ENCODE measurements around the gene FRMD4A. TPM values are rescaled to one million over a fixed set of nuclear protein-coding genes. Genes with fewer than 3 reads are reported as not detected.
"Not testable (repeated sequence)": the region's sequence is repeated elsewhere in the genome, so short reads cannot be mapped to it uniquely, and the experiment has no call there.

The FRMD4A gene
- polyA plus RNA-seq, 1 of the 3 experiments (the other 2 are of a cell fraction), result 37.7 TPM

GRCh38 chr10:14071956-14072355 lies 258.8 kb downstream of the FRMD4A start:
- H3K9ac ChIP-seq, result no peak overlapping the region
- no peaks in the 10 kb centered on the region for H3K9me2 ChIP-seq
- 91% methylated on average over 4 of the region's 4 CpGs for WGBS (ENCODE audit: low lambda C conversion rate)
- no peak for DNase-seq
- no peaks in the 10 kb centered on the region for H3K36me3 ChIP-seq (replicated peaks in 1 of 2; ENCODE audit: control insufficient read depth in 1 of 2, insufficient read depth in 2 of 2, low read length in 1 of 2)
- H3F3A ChIP-seq (replicated peaks; ENCODE audit: insufficient read depth), result peaks cover 15% of the 10 kb centered on the region
- peak overlapping the region in 1 of 2 experiments; percentile 52; a peak in 1 of 4 replicates for H3K27ac ChIP-seq (ENCODE audit: low read depth in 2 of 2, low read length in 1 of 2)
- H3K4me3 ChIP-seq (ENCODE audit: low read depth in 2 of 2, low read length in 1 of 2), result no peak overlapping the region
- H3K4me1 ChIP-seq (ENCODE audit: control insufficient read depth in 1 of 2, insufficient read depth in 2 of 2, low read depth in 1 of 2, low read length in 1 of 2), result peaks cover 11 to 22% of the 10 kb centered on the region in 2 experiments
- H3K27me3 ChIP-seq (ENCODE audit: insufficient read depth), result no peaks in the 10 kb centered on the region
- no peak for TF ChIP-seq PBX3 (IDR thresholded peaks at IDR 0.05)
- TF ChIP-seq RXRA (IDR thresholded peaks at IDR 0.05; ENCODE audit: borderline replicate concordance, low read depth), result no peak
- TF ChIP-seq, protein P1, sequence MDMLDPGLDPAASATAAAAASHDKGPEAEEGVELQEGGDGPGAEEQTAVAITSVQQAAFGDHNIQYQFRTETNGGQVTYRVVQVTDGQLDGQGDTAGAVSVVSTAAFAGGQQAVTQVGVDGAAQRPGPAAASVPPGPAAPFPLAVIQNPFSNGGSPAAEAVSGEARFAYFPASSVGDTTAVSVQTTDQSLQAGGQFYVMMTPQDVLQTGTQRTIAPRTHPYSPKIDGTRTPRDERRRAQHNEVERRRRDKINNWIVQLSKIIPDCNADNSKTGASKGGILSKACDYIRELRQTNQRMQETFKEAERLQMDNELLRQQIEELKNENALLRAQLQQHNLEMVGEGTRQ (IDR thresholded peaks at IDR 0.05; ENCODE audit: borderline replicate concordance, low read depth, low read length), result no peak
- no peak for TF ChIP-seq TAF1 (IDR thresholded peaks at IDR 0.05; ENCODE audit: borderline replicate concordance, low read depth, low read length)
- no peak for TF ChIP-seq RCOR1 (IDR thresholded peaks at IDR 0.05; ENCODE audit: low read length)
- no peak for TF ChIP-seq GATA2 (CRISPR knock-in tag; IDR thresholded peaks at IDR 0.05)
- TF ChIP-seq FOXJ3 (CRISPR knock-in tag; IDR thresholded peaks at IDR 0.05), result no peak
- no peak for TF ChIP-seq YY1 (IDR thresholded peaks at IDR 0.05; ENCODE audit: low read depth)
- TF ChIP-seq SMC3 (IDR thresholded peaks at IDR 0.05; ENCODE audit: low read depth, low read length), result no peak
- H3K4me2 ChIP-seq, result no peak overlapping the region
- no peak overlapping the region for H2AFZ ChIP-seq (ENCODE audit: low read depth)
- H3K9me3 ChIP-seq, result no peaks in the 10 kb centered on the region
- ChIA-PET CTCF (interaction anchor here (1.0 kb wide), 1 partner anchor 22 kb away, joined by 3 read pairs; no protein-coding TSS in a partner anchor), POLR2A (no interaction called here)
- H4K20me1 ChIP-seq (ENCODE audit: insufficient read depth), result no peaks in the 10 kb centered on the region
- H3K79me2 ChIP-seq (ENCODE audit: insufficient read depth), result no peaks in the 10 kb centered on the region

DNA sequence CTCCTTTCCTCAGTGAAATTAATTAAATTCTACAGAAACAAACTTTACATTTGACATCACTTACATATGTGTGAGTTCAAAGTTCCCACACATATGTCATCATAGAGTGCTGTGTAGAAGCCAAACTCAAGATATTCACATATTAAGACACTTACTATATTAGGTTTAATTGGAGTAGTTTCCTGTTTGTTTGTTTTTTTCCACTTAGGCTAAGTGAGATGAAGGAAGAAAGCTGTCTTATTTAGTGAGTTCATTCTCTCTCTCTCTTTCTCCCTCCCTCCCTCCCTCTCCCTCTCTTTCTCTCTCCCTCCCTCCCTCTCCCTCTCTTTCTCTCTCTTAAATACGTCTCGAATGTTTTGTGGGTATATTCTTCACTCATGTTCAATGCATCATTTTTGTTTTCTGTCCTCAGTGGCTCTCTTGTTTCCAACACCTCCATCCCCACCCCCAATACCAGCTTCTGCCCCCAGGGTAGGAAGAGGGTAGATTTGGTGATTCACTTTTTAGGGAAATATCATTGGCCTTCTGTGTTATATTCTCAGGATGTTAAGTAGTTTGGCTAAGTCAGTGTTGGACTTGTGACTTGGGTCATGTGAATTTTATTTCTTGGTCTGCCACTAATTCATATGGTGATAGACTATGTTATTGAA lies 262.0 kb downstream of the FRMD4A start:
- CTCF ChIA-PET, result no interaction called here
- no peaks in the 10 kb centered on the region for H4K20me1 ChIP-seq (ENCODE audit: insufficient read depth)

DNA sequence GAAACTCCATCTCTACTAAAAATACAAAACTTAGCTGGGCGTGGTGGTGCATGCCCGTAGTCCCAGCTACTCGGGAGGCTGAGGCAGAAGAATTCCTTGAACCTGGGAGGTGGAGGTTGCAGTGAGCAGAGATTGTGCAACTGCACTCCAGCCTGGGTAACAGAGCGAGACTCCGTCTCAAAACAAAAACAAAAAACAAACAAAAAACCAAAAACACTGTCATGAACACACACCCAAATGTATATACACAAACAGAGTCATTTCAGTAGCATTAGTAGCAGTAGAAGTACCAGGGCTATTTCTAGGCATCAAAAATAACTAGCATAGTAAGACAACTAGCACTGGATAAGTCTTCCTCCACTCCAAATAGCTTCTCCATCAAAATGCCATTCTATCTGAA lies 263.1 kb downstream of the FRMD4A start:
- not testable (repeated sequence) for H4K20me1 ChIP-seq (ENCODE audit: insufficient read depth)

More for the DNA sequence above, 262.0 kb downstream of the FRMD4A start:
- Histone ChIP-seq H3K9me2 (no peaks in the 10 kb centered on the region), H3K79me2 (ENCODE audit: insufficient read depth) (no peaks in the 10 kb centered on the region), H3K27me3 (ENCODE audit: insufficient read depth) (no peaks in the 10 kb centered on the region), H3K27ac (ENCODE audit: low read depth in 2 of 2, low read length in 1 of 2) (no peak overlapping the region), H3F3A (replicated peaks; ENCODE audit: insufficient read depth) (peaks cover 9% of the 10 kb centered on the region), H3K9me3 (no peaks in the 10 kb centered on the region), H2AFZ (ENCODE audit: low read depth) (no peak overlapping the region), H3K4me2 (no peak overlapping the region), H3K4me3 (ENCODE audit: low read depth in 2 of 2, low read length in 1 of 2) (no peak overlapping the region), H3K36me3 (replicated peaks in 1 of 2; ENCODE audit: control insufficient read depth in 1 of 2, insufficient read depth in 2 of 2, low read length in 1 of 2) (no peaks in the 10 kb centered on the region), H3K4me1 (ENCODE audit: control insufficient read depth in 1 of 2, insufficient read depth in 2 of 2, low read depth in 1 of 2, low read length in 1 of 2) (peaks cover 0 to 10% of the 10 kb centered on the region in 2 experiments; a peak in 3 of 4 replicates), H3K9ac (no peak overlapping the region)
- POLR2A ChIA-PET, result no interaction called here
- no peak for TF ChIP-seq CHD2 (IDR thresholded peaks at IDR 0.05; ENCODE audit: low read length, partially characterized antibody)
- no peak for TF ChIP-seq FOXJ3 (CRISPR knock-in tag; IDR thresholded peaks at IDR 0.05)
- TF ChIP-seq NRF1 (IDR thresholded peaks at IDR 0.05; ENCODE audit: low read depth, low read length), result no peak
- TF ChIP-seq EZH2phosphoT487 (IDR thresholded peaks at IDR 0.05; ENCODE audit: borderline replicate concordance, low read depth), result no peak
- no peak for TF ChIP-seq ELF1 (IDR thresholded peaks at IDR 0.05)
- TF ChIP-seq, protein P2, sequence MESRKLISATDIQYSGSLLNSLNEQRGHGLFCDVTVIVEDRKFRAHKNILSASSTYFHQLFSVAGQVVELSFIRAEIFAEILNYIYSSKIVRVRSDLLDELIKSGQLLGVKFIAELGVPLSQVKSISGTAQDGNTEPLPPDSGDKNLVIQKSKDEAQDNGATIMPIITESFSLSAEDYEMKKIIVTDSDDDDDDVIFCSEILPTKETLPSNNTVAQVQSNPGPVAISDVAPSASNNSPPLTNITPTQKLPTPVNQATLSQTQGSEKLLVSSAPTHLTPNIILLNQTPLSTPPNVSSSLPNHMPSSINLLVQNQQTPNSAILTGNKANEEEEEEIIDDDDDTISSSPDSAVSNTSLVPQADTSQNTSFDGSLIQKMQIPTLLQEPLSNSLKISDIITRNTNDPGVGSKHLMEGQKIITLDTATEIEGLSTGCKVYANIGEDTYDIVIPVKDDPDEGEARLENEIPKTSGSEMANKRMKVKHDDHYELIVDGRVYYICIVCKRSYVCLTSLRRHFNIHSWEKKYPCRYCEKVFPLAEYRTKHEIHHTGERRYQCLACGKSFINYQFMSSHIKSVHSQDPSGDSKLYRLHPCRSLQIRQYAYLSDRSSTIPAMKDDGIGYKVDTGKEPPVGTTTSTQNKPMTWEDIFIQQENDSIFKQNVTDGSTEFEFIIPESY (IDR thresholded peaks at IDR 0.05; ENCODE audit: borderline replicate concordance, low read depth), result no peak
- TF ChIP-seq FOSL2 (IDR thresholded peaks at IDR 0.05; ENCODE audit: borderline replicate concordance, low read depth), result no peak
- TF ChIP-seq NFIC (IDR thresholded peaks at IDR 0.05; ENCODE audit: borderline replicate concordance), result no peak
- no peak for TF ChIP-seq GABPA (IDR thresholded peaks at IDR 0.05; ENCODE audit: low read depth)
- TF ChIP-seq RCOR1 (IDR thresholded peaks at IDR 0.05; ENCODE audit: low read length), result no peak
- TF ChIP-seq YY1 (IDR thresholded peaks at IDR 0.05; ENCODE audit: low read depth), result no peak
- 91% methylated on average over 2 of the region's 2 CpGs for WGBS (ENCODE audit: low lambda C conversion rate)
- no peak for DNase-seq

More for the DNA sequence above, 263.1 kb downstream of the FRMD4A start:
- WGBS (ENCODE audit: low lambda C conversion rate), result 80% methylated on average over 5 of the region's 5 CpGs
- H3F3A ChIP-seq (replicated peaks; ENCODE audit: insufficient read depth); H3K36me3 ChIP-seq (replicated peaks in 1 of 2; ENCODE audit: control insufficient read depth in 1 of 2, insufficient read depth in 2 of 2, low read length in 1 of 2); POLR2A ChIA-PET; H2AFZ ChIP-seq (ENCODE audit: low read depth); H3K79me2 ChIP-seq (ENCODE audit: insufficient read depth); H3K4me1 ChIP-seq (ENCODE audit: control insufficient read depth in 1 of 2, insufficient read depth in 2 of 2, low read depth in 1 of 2, low read length in 1 of 2); H3K9me3 ChIP-seq; H3K27ac ChIP-seq (ENCODE audit: low read depth in 2 of 2, low read length in 1 of 2); H3K4me3 ChIP-seq (ENCODE audit: low read depth in 2 of 2, low read length in 1 of 2); DNase-seq; H3K9ac ChIP-seq; H3K9me2 ChIP-seq; H3K4me2 ChIP-seq; H3K27me3 ChIP-seq (ENCODE audit: insufficient read depth): not testable (repeated sequence)
- CTCF ChIA-PET, result interaction anchor here (0.7 kb wide), 1 partner anchor 13 kb away, joined by 3 read pairs; no protein-coding TSS in a partner anchor
